H54 (cell line): Measurements from ENCODE around the gene ATP1A2.
A peak's percentile ranks its signal among the peaks of the same experiment; 100 is the strongest.
"Not testable (repeated sequence)": the region's sequence is repeated elsewhere in the genome, so short reads cannot be mapped to it uniquely, and the experiment has no call there.

ENCODE experiments used
- DNase-seq: peaks from one replicate; pipeline ENCODE4 v3.0.0; 2011; ENCODE audit warnings: low spot score, mixed read lengths; ENCODE audit not compliant: insufficient read length
- FAIRE-seq: peaks from 3 replicates; lab custom pipeline; 2011; peaks lifted over from hg19 to GRCh38; lab: Jason Lieb, UNC
- POLR2A ChIP-seq: IDR thresholded peaks from 2 replicates; pipeline ENCODE4 v1.6.1; 2011; ENCODE audit warnings: low read depth, mild to moderate bottlenecking, low read length

Gene ATP1A2

GRCh38 chr1:160117300-160117699, 1.7 kb downstream of the ATP1A2 start:
- DNase-seq = no peak
- TF ChIP-seq POLR2A = no peak
- FAIRE-seq = no peak

GRCh38 chr1:160117709-160118183, 2.2 kb downstream of the ATP1A2 start:
- DNase-seq (no peak), FAIRE-seq (no peak)
- TF ChIP-seq POLR2A = no peak

DNA sequence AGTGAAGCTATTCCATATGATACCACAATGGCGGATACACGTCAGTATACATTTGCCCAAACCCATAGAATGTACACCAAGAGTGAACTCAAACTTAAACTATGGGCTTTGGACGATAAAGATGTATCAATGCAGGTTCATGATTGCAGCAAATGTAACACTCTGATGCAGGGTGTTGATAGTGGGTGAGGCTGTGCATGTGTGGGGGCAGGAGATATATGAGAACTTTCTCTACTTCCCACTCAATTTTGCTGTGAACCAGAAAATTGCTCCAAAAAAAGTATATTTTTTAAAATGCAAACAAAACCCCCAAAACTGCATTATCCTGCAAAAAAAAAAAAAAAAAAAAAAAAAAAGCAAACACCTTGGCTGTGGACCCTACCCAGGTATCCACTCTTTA, 3.4 kb downstream of the ATP1A2 start:
- DNase-seq (no peak), FAIRE-seq (no peak)
- no peak for TF ChIP-seq POLR2A

DNA sequence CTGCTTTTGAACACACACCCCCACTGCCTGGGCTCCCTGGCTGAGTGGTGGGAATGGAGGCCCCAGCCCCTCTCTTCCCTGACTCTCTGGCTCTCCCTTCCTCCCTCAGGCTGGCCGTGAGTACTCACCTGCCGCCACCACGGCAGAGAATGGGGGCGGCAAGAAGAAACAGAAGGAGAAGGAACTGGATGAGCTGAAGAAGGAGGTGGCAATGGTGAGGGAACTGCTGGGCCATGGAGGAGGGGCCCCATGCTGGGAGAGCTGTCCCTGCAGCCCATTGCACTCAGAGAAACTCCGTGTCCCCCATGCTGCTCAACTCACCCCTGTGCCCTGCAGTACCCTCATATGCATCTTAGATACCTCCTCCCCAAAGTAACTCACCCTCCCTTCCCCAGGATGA, 5.2 kb downstream of the ATP1A2 start:
- no peak for DNase-seq
- no peak for FAIRE-seq
- no peak for TF ChIP-seq POLR2A

DNA sequence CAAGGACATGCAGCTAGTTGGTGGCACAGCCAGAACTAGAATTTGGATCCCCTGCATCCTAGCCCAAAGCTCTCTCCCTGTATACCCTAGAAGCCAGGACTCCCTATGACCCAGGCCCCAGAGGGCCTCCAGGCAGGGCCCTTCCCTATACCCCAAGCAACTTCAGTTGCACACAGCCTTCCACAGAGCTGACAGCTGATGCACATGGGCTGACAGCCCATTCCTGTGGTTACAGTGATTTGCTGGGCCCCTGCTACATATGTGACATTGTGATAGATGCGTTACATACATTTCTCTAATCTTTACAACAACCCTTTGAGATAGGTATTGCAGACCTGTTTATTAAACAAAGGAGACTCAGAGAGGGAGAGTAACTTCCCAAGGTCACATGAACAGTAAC, 5.8 kb downstream of the ATP1A2 start:
- TF ChIP-seq POLR2A = no peak
- DNase-seq = no peak
- no peak for FAIRE-seq

- no peak for TF ChIP-seq POLR2A
- DNase-seq = no peak
- FAIRE-seq = no peak
Measured at GRCh38 chr1:160122978-160123495, 7.5 kb downstream of the ATP1A2 start.

DNA sequence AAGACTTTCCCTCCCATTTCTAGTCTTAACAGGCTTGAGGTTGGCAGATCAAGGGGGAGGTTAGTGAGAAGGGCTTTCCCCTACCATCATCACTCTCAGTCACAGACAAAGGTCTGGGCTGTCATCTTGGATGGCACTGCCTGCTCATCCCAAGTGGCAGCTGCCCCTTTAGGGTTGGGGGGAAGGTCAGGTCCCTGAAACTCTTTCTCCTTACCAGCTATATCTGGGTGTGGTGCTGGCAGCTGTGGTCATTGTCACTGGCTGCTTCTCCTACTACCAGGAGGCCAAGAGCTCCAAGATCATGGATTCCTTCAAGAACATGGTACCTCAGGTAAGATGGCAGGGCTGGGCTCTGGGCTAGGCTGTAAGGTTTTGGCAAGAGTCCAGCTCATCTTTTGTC, 8.2 kb downstream of the ATP1A2 start:
- no peak for TF ChIP-seq POLR2A
- DNase-seq (no peak), FAIRE-seq (no peak)

GRCh38 chr1:160124705-160125478, 9.3 kb downstream of the ATP1A2 start:
- FAIRE-seq (peak; percentile 75), DNase-seq (peak; percentile 91)
- no peak for TF ChIP-seq POLR2A

DNA sequence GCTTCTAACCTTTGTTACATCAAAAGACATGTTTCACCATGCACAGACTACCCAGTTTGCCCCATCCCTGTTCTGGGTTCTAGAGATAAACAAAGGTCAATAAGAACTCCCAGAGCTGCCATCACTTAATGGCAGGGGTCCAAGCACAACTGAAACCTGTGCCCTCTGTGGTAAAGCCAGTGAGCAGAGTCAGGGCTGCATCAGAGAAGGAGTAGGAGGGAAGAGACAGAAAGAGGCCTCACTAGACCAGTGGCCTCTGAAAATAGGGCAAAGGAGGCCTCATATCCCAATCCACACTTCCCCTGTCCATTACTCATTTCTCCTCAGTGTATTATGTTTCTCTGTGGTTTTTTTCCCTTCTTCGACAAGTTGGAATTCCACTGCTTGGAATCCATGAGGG, 10.2 kb downstream of the ATP1A2 start:
- TF ChIP-seq POLR2A = no peak
- peak; percentile 20 for FAIRE-seq
- DNase-seq = peak; percentile 75

DNA sequence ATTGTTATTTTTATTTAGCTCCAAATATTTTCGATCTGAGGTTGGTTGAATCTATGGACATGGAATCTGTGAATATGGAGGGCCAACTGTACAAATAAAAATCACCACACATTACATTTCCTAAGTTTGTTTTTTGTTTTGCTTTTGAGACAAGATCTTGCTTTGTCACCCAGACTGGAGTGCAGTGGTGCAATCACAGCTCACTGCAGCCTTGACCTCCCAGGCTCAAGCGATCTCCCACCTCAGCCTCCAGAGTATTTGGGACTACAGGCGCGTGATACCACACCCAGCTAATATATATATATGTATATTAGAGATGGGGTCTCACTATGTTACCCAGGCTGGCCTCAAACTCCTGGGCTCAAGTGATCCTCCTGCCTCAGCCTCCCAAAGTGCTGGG, 10.8 kb downstream of the ATP1A2 start:
- FAIRE-seq, DNase-seq: not testable (repeated sequence)

DNA sequence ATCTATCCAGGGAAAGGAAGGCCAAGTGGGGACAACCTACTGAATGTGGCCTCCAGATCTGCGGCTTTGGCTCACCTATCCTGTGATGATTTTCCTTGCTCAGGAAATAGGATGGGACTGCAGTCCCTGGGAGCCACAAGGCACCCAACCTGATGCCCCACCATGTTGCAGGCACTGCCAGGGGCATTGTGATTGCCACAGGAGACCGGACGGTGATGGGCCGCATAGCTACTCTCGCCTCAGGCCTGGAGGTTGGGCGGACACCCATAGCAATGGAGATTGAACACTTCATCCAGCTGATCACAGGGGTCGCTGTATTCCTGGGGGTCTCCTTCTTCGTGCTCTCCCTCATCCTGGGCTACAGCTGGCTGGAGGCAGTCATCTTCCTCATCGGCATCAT, 11.8 kb downstream of the ATP1A2 start:
- no peak for TF ChIP-seq POLR2A
- DNase-seq (no peak), FAIRE-seq (no peak)

DNA sequence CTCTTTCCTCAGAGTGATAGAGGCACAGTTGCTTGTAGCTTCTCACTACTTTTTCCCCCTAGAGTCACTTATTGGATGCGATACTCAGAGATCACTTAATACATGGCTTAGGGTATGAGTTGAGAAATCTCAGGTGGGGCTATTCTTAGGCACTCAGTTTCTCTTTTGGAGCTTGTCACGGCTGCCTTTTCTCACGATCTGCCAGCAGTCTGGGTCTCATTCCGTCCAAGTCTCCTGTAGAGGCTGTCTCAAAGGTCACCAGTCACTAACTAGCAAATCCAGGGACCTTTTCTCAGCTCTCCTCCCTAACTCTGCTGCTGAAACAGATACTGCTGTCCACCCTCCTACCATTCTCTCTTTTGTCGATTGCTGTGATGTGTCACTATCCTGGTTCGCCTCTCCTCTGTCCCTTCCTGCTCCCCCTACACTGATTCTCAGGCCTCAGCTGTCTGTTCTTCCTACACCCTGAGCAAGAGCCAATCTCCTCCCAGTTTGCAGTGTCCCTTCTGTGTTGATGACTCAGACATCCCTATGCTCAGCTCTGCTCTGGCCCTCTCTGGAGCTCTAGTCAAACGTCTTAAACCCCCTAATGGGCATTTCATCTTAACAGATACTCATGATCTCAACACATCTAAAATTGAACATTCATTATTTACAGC, 12.4 kb downstream of the ATP1A2 start:
- TF ChIP-seq POLR2A = no peak
- DNase-seq (peak; percentile 71), FAIRE-seq (no peak)

DNA sequence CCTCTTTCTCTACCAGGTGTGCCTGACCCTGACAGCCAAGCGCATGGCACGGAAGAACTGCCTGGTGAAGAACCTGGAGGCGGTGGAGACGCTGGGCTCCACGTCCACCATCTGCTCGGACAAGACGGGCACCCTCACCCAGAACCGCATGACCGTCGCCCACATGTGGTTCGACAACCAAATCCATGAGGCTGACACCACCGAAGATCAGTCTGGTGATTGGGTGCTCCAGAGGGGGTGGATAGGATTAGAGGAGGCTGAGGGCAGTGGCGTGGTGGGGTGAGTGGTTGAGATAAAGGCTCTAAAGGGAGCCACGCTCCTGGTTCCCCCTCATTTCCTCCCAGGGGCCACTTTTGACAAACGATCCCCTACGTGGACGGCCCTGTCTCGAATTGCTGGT, 13.1 kb downstream of the ATP1A2 start:
- DNase-seq = no peak
- no peak for TF ChIP-seq POLR2A
- FAIRE-seq = no peak

- DNase-seq (peak; percentile 69), FAIRE-seq (no peak)
- TF ChIP-seq POLR2A = no peak
Measured at GRCh38 chr1:160129046-160129445, 13.5 kb downstream of the ATP1A2 start.

- no peak for TF ChIP-seq POLR2A
- DNase-seq (no peak), FAIRE-seq (no peak)
Measured at GRCh38 chr1:160129558-160129957, 14.0 kb downstream of the ATP1A2 start.

- FAIRE-seq = no peak
- no peak for TF ChIP-seq POLR2A
Measured at GRCh38 chr1:160129966-160130365, 14.4 kb downstream of the ATP1A2 start.

More at GRCh38 chr1:160129966-160130365, 14.4 kb downstream of the ATP1A2 start:
- no peak for DNase-seq
